Upper lobe of left lung (tissue), 4 donors: Measurements from ENCODE around the gene FADS2.

Source experiments
- EP300 ChIP-seq, 4 donors: sonication (generic); formaldehyde crosslinking; IDR thresholded peaks; one replicate each; pipeline ENCODE4 v1.5.1; 2017; ENCODE audit warnings: antibody characterized with exemption in 4 of 4, control low read depth in 2 of 4
- POLR2A ChIP-seq, 4 donors: fragments of 450-650 bp; IDR thresholded peaks; one replicate each; pipeline ENCODE4 v1.5.1; 2016 to 2017; ENCODE audit warnings: antibody characterized with exemption in 4 of 4, mild to moderate bottlenecking in 2 of 4
- TF ChIP-seq, protein P1 (sequence below), 6 experiments: fragments of 450-650 bp in 4 of 6; fragments of 200-600 bp in 2 of 6; sonication (generic) in 2 of 6; IDR thresholded peaks; one replicate each; pipeline ENCODE4 v1.5.1; 2016 to 2019; ENCODE audit warnings: antibody characterized with exemption in 6 of 6

DNA sequence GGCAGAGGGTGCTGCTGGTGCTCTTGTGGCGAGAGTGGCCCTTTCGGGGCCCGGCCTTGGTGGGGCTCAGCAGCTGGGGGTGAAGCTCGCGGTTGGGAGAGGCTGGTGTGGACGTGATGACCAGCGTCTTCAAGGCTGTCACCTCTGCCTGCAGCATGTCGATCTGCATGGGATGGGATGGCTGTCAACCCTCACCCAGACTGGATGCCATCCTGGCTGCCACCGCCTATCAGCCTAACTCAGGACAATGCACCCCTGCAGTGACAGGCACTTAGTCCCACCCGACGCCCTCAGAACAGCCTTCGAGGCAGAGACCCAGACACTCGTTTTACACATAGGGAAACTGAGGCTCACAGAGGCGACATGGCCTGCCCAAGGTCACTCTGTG lies 78.4 kb downstream of the FADS2 start:
- TF ChIP-seq, protein P1, sequence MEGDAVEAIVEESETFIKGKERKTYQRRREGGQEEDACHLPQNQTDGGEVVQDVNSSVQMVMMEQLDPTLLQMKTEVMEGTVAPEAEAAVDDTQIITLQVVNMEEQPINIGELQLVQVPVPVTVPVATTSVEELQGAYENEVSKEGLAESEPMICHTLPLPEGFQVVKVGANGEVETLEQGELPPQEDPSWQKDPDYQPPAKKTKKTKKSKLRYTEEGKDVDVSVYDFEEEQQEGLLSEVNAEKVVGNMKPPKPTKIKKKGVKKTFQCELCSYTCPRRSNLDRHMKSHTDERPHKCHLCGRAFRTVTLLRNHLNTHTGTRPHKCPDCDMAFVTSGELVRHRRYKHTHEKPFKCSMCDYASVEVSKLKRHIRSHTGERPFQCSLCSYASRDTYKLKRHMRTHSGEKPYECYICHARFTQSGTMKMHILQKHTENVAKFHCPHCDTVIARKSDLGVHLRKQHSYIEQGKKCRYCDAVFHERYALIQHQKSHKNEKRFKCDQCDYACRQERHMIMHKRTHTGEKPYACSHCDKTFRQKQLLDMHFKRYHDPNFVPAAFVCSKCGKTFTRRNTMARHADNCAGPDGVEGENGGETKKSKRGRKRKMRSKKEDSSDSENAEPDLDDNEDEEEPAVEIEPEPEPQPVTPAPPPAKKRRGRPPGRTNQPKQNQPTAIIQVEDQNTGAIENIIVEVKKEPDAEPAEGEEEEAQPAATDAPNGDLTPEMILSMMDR (IDR thresholded peaks at IDR 0.05), result no peak
- TF ChIP-seq EP300 (IDR thresholded peaks at IDR 0.05) (no peak), POLR2A (IDR thresholded peaks at IDR 0.05) (no peak)
